Right lobe of liver (tissue), 4 donors: Measurements from ENCODE around the gene REV3L.

ENCODE experiments used
- POLR2A ChIP-seq: fragments of 450-650 bp; IDR thresholded peaks from one replicate; pipeline ENCODE4 v1.6.1; 2017; ENCODE audit warnings: antibody characterized with exemption, mild to moderate bottlenecking
- TF ChIP-seq, protein P1 (sequence below), 4 donors: fragments of 200-600 bp in 3 of 4; fragments of 450-650 bp in 1 of 4; IDR thresholded peaks; one replicate each; pipeline versions ENCODE4 v1.5.1 to v1.8.0; 2016 to 2022; ENCODE audit warnings: antibody characterized with exemption in 4 of 4, mild to moderate bottlenecking in 2 of 4
- donor health status: DM: no; HTN: no; CAD: no.
- donor health status: DM: no; HTN: no; CAD: no.
- donor health status: DM: no; HTN: yes; CAD: no.

DNA sequence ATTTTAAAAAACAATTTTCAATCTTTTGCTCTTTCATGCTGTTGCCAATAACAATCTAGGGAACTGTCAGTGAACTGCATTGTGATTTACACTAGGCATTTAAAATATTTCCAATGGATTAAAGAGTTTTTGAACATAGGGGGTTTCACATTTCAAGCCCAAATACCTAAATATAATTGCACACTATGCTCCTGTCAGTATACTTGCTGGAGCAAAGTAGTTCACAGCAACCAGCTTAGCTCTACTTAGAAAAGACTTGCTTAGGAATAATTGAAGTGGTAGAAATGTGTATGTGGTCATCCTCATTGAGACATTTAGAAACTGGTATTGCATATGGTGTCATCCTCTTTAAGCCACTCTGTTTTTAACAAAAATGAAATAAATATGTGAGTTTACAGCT is 41.7 kb upstream of the REV3L start:
- TF ChIP-seq, protein P1, sequence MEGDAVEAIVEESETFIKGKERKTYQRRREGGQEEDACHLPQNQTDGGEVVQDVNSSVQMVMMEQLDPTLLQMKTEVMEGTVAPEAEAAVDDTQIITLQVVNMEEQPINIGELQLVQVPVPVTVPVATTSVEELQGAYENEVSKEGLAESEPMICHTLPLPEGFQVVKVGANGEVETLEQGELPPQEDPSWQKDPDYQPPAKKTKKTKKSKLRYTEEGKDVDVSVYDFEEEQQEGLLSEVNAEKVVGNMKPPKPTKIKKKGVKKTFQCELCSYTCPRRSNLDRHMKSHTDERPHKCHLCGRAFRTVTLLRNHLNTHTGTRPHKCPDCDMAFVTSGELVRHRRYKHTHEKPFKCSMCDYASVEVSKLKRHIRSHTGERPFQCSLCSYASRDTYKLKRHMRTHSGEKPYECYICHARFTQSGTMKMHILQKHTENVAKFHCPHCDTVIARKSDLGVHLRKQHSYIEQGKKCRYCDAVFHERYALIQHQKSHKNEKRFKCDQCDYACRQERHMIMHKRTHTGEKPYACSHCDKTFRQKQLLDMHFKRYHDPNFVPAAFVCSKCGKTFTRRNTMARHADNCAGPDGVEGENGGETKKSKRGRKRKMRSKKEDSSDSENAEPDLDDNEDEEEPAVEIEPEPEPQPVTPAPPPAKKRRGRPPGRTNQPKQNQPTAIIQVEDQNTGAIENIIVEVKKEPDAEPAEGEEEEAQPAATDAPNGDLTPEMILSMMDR (IDR thresholded peaks at IDR 0.05), result no peak
- no peak for TF ChIP-seq POLR2A
